ENCODE measurements around the gene DHRS4L2.

GRCh38 chr14:24054646-24055045, 65.9 kb downstream of the DHRS4L2 start:
- TF ChIP-seq CTCF (conservative IDR thresholded peaks at IDR 0.05) = no peak
- TF ChIP-seq ZFX (IDR thresholded peaks at IDR 0.05) = no peak
